ENCODE results near the gene SEPTIN6. TPM values are rescaled to one million over a fixed set of nuclear protein-coding genes. Genes with fewer than 3 reads are reported as not detected.

SEPTIN6 gene
- total RNA-seq (100 to 1,000 TPM; 174 to 178 TPM), polyA plus RNA-seq (100 to 1,000 TPM; 112 to 244 TPM)

DNA sequence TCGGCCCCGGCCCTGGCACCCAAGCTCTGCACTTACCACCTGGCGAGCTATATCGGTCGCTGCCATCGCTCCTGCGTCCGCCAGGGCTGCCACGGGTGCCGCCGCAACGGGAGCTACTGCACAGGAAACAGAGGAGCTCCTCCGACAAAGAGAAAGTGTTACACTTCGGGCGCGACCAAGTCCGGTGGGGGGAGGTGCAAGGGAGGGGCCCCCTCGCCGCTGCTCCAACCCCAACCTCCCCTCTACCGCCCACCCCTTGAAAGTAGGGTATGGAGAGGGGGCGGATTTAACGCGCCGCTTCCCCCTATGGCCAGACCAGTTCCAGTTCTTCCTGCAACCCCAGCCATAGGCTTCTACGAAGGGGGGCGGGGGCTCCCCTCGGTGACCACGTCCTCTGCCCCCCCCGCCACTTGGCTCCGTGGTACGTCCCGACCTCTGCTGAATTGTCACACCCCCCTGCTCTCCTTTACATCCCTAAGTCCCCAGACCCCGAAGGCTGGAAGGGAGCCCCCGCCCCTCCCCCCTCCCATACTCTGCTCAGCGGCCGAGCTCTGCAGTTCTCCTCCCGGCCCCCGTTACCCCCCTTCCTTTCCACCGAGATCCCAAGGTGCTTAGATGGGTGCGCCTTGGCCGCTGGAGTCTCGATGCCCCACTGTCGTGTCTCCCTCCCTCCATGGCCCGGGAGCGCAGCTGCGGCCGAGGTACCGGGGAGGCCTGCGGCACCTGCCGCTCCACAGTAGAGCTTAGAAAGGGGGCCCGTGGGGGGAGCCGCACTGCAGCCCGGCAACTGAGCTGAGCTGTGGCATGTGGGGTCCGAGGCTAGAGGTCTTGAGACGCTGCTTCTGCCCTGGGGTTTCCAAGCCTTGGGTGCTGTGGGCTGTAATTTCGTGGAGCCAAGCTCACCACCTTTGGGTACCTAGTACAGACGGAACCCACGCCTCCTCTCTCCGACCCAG lies at the start of gene SEPTIN6:
SEPTIN6 (minus strand) TSS at position 129 of the 956 bp plus-strand sequence; CDS start at position 66, 63 bp downstream.
- H3K4me3 Mint-ChIP-seq: peak within 1 kb of the TSS; percentile 93 to 100 (median 98)
- intact Hi-C loops (cut with micrococcal nuclease): loop anchor here (1.0 to 5.0 kb wide), 5 partner anchors 11 to 99 kb away; partner anchors contain the start of genes NKRF and RPL39
- CTCF ChIA-PET (ENCODE audit: partially characterized antibody): interaction anchor here (0.6 to 7.1 kb wide), 18 partner anchors 10 to 195 kb away, joined by 3 to 77 read pairs (median 4); partner anchors contain the start of genes STEEP1 and UBE2A
- no peaks in the 10 kb centered on the region for H3K27me3 ChIP-seq (ENCODE audit: insufficient read depth, low read length)
- H3K9me3 ChIP-seq (ENCODE audit: control insufficient read depth in 1 of 2, low read length in 2 of 2): no peaks in the 10 kb centered on the region
- no peaks in the 10 kb centered on the region for H3K27me3 Mint-ChIP-seq
- peaks cover 0 to 2% (median 0%) of the 10 kb centered on the region in 8 donors for H3K9me3 Mint-ChIP-seq
- H3K4me3 ChIP-seq (ENCODE audit: low read length in 2 of 2): peak within 1 kb of the TSS; percentile 55 to 75
- peak; percentile 85 to 93 (median 93) for DNase-seq
- H3K4me1 ChIP-seq (ENCODE audit: insufficient read depth, low read length): peaks cover 27% of the 10 kb centered on the region
- peak within 1 kb of the TSS; percentile 93 to 99 (median 98) for H3K27ac Mint-ChIP-seq
- H3K36me3 Mint-ChIP-seq: peaks cover 0 to 10% of the 10 kb centered on the region in 2 donors
- no peaks in the 10 kb centered on the region for H3K36me3 ChIP-seq (ENCODE audit: insufficient read depth, low read length)
- POLR2A ChIA-PET (ENCODE audit: partially characterized antibody): interaction anchor here (0.6 to 12.0 kb wide), 25 partner anchors 10 to 177 kb away, joined by 3 to 277 read pairs (median 7); partner anchors contain the start of genes NKRF, RNF113A, RPL39 and SOWAHD
- H3K27ac ChIP-seq (ENCODE audit: low read depth, low read length): peak within 1 kb of the TSS; percentile 89
- peaks cover 9 to 38% (median 27%) of the 10 kb centered on the region in 4 donors for H3K4me1 Mint-ChIP-seq

DNA sequence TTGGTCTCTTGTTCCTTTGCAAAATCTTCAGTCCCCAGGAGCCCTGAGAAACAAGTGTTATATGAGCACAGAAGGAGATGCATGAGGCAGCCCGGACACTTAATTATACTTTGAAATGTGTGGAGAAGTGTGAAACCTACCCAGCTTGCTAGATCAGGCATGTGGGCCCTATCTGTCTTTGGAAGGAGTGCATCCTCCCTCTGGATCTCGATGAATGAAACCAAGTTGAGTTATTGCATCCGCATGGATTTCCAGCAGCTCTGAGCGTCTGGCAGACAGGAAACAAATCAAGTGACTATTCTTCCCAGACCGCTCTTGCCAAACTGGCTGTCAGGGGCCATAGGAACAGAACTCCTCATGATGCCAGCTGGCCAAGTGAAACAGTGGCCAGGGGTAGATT lies 45.8 kb upstream of the SEPTIN6 start:
- CTCF ChIA-PET (ENCODE audit: partially characterized antibody): no interaction called here
- Histone ChIP-seq H3K36me3 (ENCODE audit: insufficient read depth, low read length) (no peaks in the 10 kb centered on the region), H3K9me3 (ENCODE audit: control insufficient read depth in 1 of 2, low read length in 2 of 2) (no peaks in the 10 kb centered on the region), H3K27ac (ENCODE audit: low read depth, low read length) (no peak overlapping the region), H3K27me3 (ENCODE audit: insufficient read depth, low read length) (no peaks in the 10 kb centered on the region), H3K4me3 (ENCODE audit: low read length in 2 of 2) (no peak overlapping the region), H3K4me1 (ENCODE audit: insufficient read depth, low read length) (no peaks in the 10 kb centered on the region)
- Mint-ChIP-seq H3K27me3 (no peaks in the 10 kb centered on the region), H3K4me1 (no peaks in the 10 kb centered on the region), H3K27ac (no peak overlapping the region), H3K36me3 (no peaks in the 10 kb centered on the region), H3K9me3 (no peaks in the 10 kb centered on the region), H3K4me3 (no peak overlapping the region)
- intact Hi-C loops (cut with micrococcal nuclease): no loop called here
- POLR2A ChIA-PET (ENCODE audit: partially characterized antibody): interaction anchor here (1.4 kb wide), 1 partner anchor 8 kb away, joined by 3 read pairs; no protein-coding TSS in a partner anchor
- no peak for DNase-seq

DNA sequence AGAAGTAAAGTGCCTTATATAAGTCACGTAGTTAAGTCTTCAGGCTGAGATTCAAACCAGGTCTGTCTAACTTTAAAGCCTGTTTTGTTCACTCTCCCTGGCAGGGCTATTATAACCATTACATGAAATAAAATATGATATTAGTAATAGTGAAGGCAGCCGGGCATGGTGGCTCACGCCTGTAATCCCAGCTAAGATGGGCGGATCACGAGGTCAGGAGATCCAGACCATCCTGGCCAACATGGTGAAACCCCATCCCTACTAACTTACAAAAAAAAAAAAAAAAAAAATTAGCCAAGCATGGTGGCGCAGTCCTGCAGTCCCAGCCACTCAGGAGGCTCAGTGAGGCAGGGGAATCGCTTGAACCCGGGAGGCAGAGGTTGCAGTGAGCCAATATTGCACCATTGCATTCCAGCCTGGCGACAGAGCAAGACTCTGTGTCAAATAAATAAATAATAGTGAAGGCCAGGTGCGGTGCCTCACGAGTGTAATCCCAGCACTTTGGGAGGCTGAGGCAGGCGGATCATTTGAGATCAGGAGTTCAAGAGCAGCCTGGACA lies 43.3 kb upstream of the SEPTIN6 start:
- intact Hi-C loops (cut with micrococcal nuclease): no loop called here
- H3K36me3 Mint-ChIP-seq: no peaks in the 10 kb centered on the region
- H3K4me1 ChIP-seq (ENCODE audit: insufficient read depth, low read length): no peaks in the 10 kb centered on the region
- no peaks in the 10 kb centered on the region for H3K4me1 Mint-ChIP-seq
- H3K27me3 Mint-ChIP-seq: no peaks in the 10 kb centered on the region
- H3K4me3 Mint-ChIP-seq: no peak overlapping the region
- no peaks in the 10 kb centered on the region for H3K9me3 ChIP-seq (ENCODE audit: control insufficient read depth in 1 of 2, low read length in 2 of 2)
- POLR2A ChIA-PET (ENCODE audit: partially characterized antibody): no interaction called here
- H3K9me3 Mint-ChIP-seq: no peaks in the 10 kb centered on the region
- CTCF ChIA-PET (ENCODE audit: partially characterized antibody): no interaction called here
- no peaks in the 10 kb centered on the region for H3K36me3 ChIP-seq (ENCODE audit: insufficient read depth, low read length)
- no peak overlapping the region for H3K27ac Mint-ChIP-seq
- H3K4me3 ChIP-seq (ENCODE audit: low read length in 2 of 2): no peak overlapping the region
- H3K27ac ChIP-seq (ENCODE audit: low read depth, low read length): no peak overlapping the region
- H3K27me3 ChIP-seq (ENCODE audit: insufficient read depth, low read length): no peaks in the 10 kb centered on the region
- no peak for DNase-seq

- intact Hi-C loops (cut with micrococcal nuclease): no loop called here
- no peaks in the 10 kb centered on the region for H3K4me1 ChIP-seq (ENCODE audit: insufficient read depth, low read length)
- no peaks in the 10 kb centered on the region for H3K27me3 ChIP-seq (ENCODE audit: insufficient read depth, low read length)
- no peak for DNase-seq
- H3K36me3 ChIP-seq (ENCODE audit: insufficient read depth, low read length): no peaks in the 10 kb centered on the region
- H3K9me3 ChIP-seq (ENCODE audit: control insufficient read depth in 1 of 2, low read length in 2 of 2): no peaks in the 10 kb centered on the region
- H3K27me3 Mint-ChIP-seq: no peaks in the 10 kb centered on the region
- H3K4me1 Mint-ChIP-seq: no peaks in the 10 kb centered on the region
- ChIA-PET CTCF (ENCODE audit: partially characterized antibody) (interaction anchor here (0.8 kb wide), 1 partner anchor 219 kb away, joined by 3 read pairs; no protein-coding TSS in a partner anchor), POLR2A (ENCODE audit: partially characterized antibody) (no interaction called here)
- H3K9me3 Mint-ChIP-seq: no peaks in the 10 kb centered on the region
- no peaks in the 10 kb centered on the region for H3K36me3 Mint-ChIP-seq
- no peak overlapping the region for H3K27ac ChIP-seq (ENCODE audit: low read depth, low read length)
- H3K4me3 Mint-ChIP-seq: no peak overlapping the region
- no peak overlapping the region for H3K4me3 ChIP-seq (ENCODE audit: low read length in 2 of 2)
- H3K27ac Mint-ChIP-seq: no peak overlapping the region
These were observed 42.5 kb upstream of the SEPTIN6 start for GRCh38 chrX:119735467-119735866.

- intact Hi-C loops (cut with micrococcal nuclease): no loop called here
- POLR2A ChIA-PET (ENCODE audit: partially characterized antibody): interaction anchor here (0.7 kb wide), 1 partner anchor 42 kb away, joined by 4 read pairs; no protein-coding TSS in a partner anchor
- Histone ChIP-seq H3K9me3 (ENCODE audit: control insufficient read depth in 1 of 2, low read length in 2 of 2) (no peaks in the 10 kb centered on the region), H3K36me3 (ENCODE audit: insufficient read depth, low read length) (no peaks in the 10 kb centered on the region), H3K4me3 (ENCODE audit: low read length in 2 of 2) (no peak overlapping the region), H3K27me3 (ENCODE audit: insufficient read depth, low read length) (no peaks in the 10 kb centered on the region), H3K4me1 (ENCODE audit: insufficient read depth, low read length) (no peaks in the 10 kb centered on the region), H3K27ac (ENCODE audit: low read depth, low read length) (no peak overlapping the region)
- DNase-seq: no peak
- H3K9me3 Mint-ChIP-seq: no peaks in the 10 kb centered on the region
- H3K27ac Mint-ChIP-seq: peak overlapping the region in 1 of 7 donors; percentile 9
- no peaks in the 10 kb centered on the region for H3K27me3 Mint-ChIP-seq
- no peaks in the 10 kb centered on the region for H3K4me1 Mint-ChIP-seq
- CTCF ChIA-PET (ENCODE audit: partially characterized antibody): interaction anchor here (0.8 to 1.3 kb wide), 2 partner anchors 23 to 218 kb away, joined by 3 read pairs; partner anchors contain the start of gene SOWAHD
- no peaks in the 10 kb centered on the region for H3K36me3 Mint-ChIP-seq
- no peak overlapping the region for H3K4me3 Mint-ChIP-seq
These were observed 42.0 kb upstream of the SEPTIN6 start for GRCh38 chrX:119734897-119735339.

DNA sequence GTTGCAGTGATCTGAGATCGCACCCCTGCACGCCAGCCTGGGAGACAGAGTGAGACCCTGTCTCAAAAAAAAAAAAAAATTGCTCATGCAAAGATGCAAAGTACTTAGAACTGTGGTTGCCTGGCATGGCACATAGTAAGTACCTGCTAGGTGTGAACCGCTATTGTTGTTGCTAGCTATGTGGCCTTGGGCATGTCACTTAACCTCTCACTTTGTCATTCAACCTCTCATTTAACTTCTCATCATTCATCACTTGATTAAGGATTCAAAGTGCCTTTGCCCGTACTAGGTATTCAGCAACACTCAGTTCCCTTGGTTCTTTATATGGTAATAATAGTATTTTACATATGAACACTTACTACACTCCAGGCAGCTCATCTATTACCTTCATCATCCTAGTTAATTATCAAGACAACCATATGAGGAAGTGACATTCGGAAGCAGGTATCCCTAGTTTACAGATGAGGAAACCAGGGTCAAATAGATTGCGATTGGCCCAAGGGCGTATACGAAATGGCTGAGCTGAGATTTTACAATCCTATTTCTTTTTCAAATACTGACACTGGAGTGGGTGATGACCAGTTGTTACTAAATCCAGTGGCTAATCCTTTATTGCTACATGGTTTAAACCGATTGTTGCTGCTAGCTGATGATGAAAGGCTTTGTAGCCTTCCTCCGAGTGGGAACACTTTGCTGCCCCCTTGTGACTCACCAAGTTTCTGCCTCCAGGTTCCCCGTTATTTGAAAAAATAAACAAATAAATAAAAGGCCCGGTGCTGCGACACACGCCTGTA lies 36.6 kb upstream of the SEPTIN6 start:
- no peak overlapping the region for H3K4me3 ChIP-seq (ENCODE audit: low read length in 2 of 2)
- no peaks in the 10 kb centered on the region for H3K36me3 ChIP-seq (ENCODE audit: insufficient read depth, low read length)
- no peak overlapping the region for H3K4me3 Mint-ChIP-seq
- ChIA-PET CTCF (ENCODE audit: partially characterized antibody) (interaction anchor here (0.7 to 5.3 kb wide), 46 partner anchors 8 to 241 kb away, joined by 3 to 38 read pairs (median 5); partner anchors contain the start of genes NKRF, RPL39, SEPTIN6 and SOWAHD), POLR2A (ENCODE audit: partially characterized antibody) (interaction anchor here (0.6 to 1.3 kb wide), 3 partner anchors 10 to 114 kb away, joined by 3 read pairs; no protein-coding TSS in a partner anchor)
- H3K9me3 Mint-ChIP-seq: no peaks in the 10 kb centered on the region
- no peaks in the 10 kb centered on the region for H3K36me3 Mint-ChIP-seq
- H3K27ac Mint-ChIP-seq: peak overlapping the region in 1 of 7 donors; percentile 7
- peaks cover 5% of the 10 kb centered on the region for H3K4me1 ChIP-seq (ENCODE audit: insufficient read depth, low read length)
- H3K27me3 ChIP-seq (ENCODE audit: insufficient read depth, low read length): no peaks in the 10 kb centered on the region
- DNase-seq: peak; percentile 67 to 73 (median 70)
- H3K9me3 ChIP-seq (ENCODE audit: control insufficient read depth in 1 of 2, low read length in 2 of 2): no peaks in the 10 kb centered on the region
- no peak overlapping the region for H3K27ac ChIP-seq (ENCODE audit: low read depth, low read length)
- peaks cover 6 to 7% (median 7%) of the 10 kb centered on the region in 4 donors for H3K4me1 Mint-ChIP-seq
- intact Hi-C loops (cut with micrococcal nuclease): loop anchor here (1.0 to 2.0 kb wide), 4 partner anchors 31 to 213 kb away; no protein-coding TSS in a partner anchor
- no peaks in the 10 kb centered on the region for H3K27me3 Mint-ChIP-seq

Data from CD4-positive, alpha-beta memory T cell (primary cell).